OCI-LY7 (cell line): ENCODE measurements around the gene COMMD1. TPM values are rescaled to one million over a fixed set of nuclear protein-coding genes. Genes with fewer than 3 reads are reported as not detected.
A peak's percentile ranks its signal among the peaks of the same experiment; 100 is the strongest.

Experiments used
- BruUV-seq: library from RNA; stranded (reverse); fragments of 400-500 nt; replicated peaks from 2 replicates; lab custom pipeline; 2021; lab: Mats Ljungman, UMichigan
- CTCF ChIA-PET: fragments of 300-600 bp; sonication (Branson Sonifier 250); formaldehyde crosslinking; loops from one replicate; lab custom pipeline; 2022; ENCODE audit warnings: antibody characterized with exemption; ENCODE audit not compliant: unreplicated experiment; lab: Charles Lee
- POLR2A ChIA-PET: fragments of 300-600 bp; sonication (Branson Sonifier 250); formaldehyde crosslinking; loops from one replicate; lab custom pipeline; 2022; ENCODE audit warnings: antibody characterized with exemption; lab: Charles Lee
- DNase-seq: peaks from one replicate; pipeline ENCODE4 v3.0.0-alpha.2; 2015; ENCODE audit warnings: low spot score
- H2AFZ ChIP-seq: fragments of 200-600 bp; sonication (generic), shearing (Covaris generic); 2 replicates; pipeline ENCODE4 v1.6.1; 2014; ENCODE audit warnings: mild to moderate bottlenecking, antibody characterized with exemption, low read length, moderate library complexity
- H3K27ac ChIP-seq: fragments of 200-600 bp; sonication (generic); 2 replicates; pipeline ENCODE4 v1.5.1; 2014; ENCODE audit warnings: mixed run types, low read depth, mild to moderate bottlenecking, moderate library complexity, low read length, inconsistent platforms; ENCODE audit not compliant: poor library complexity, severe bottlenecking
- H3K36me3 ChIP-seq: fragments of 200-600 bp; sonication (generic); 2 replicates; pipeline ENCODE4 v1.6.1; 2014; ENCODE audit warnings: mild to moderate bottlenecking, antibody characterized with exemption, low read length, moderate library complexity, mixed read lengths; ENCODE audit not compliant: insufficient read depth
- H3K4me1 ChIP-seq: fragments of 200-600 bp; sonication (generic); 2 replicates; pipeline ENCODE4 v1.5.1; 2014; ENCODE audit warnings: mild to moderate bottlenecking, low read length; ENCODE audit not compliant: insufficient read depth, poor library complexity, severe bottlenecking
- H3K4me2 ChIP-seq: fragments of 200-600 bp; sonication (generic); 2 replicates; pipeline ENCODE4 v1.6.1; 2014; ENCODE audit warnings: mild to moderate bottlenecking, low read length
- H3K4me3 ChIP-seq: fragments of 200-600 bp; sonication (generic); 2 replicates; pipeline ENCODE4 v1.5.1; 2014; ENCODE audit warnings: mild to moderate bottlenecking, low read depth, low read length; ENCODE audit not compliant: poor library complexity, severe bottlenecking
- H3K79me2 ChIP-seq: fragments of 200-600 bp; sonication (generic); 2 replicates; pipeline ENCODE4 v1.6.1; 2016; ENCODE audit warnings: low read depth, mild to moderate bottlenecking, low read length, moderate library complexity, mixed read lengths; ENCODE audit not compliant: insufficient read depth
- H3K9me2 ChIP-seq: fragments of 200-600 bp; sonication (generic); 2 replicates; pipeline ENCODE4 v1.6.1; 2016; ENCODE audit warnings: mild to moderate bottlenecking, low read length, mixed read lengths; ENCODE audit not compliant: insufficient read depth
- H3K9me3 ChIP-seq: fragments of 200-600 bp; sonication (generic); 2 replicates; pipeline ENCODE4 v1.6.1; 2014; ENCODE audit warnings: mild to moderate bottlenecking, mixed run types, low read length, mixed read lengths
- H4K20me1 ChIP-seq: fragments of 200-600 bp; sonication (generic); 2 replicates; pipeline ENCODE4 v1.6.1; 2014; ENCODE audit warnings: mild to moderate bottlenecking, antibody characterized with exemption, low read length, moderate library complexity, mixed read lengths; ENCODE audit not compliant: insufficient read depth
- CTCF ChIP-seq: fragments of 200-600 bp; sonication (generic); conservative IDR thresholded peaks from 2 replicates; pipeline ENCODE4 v1.5.1; 2014; ENCODE audit warnings: mild to moderate bottlenecking, antibody characterized with exemption, low read length, moderate library complexity, mixed read lengths
- EZH2phosphoT487 ChIP-seq: fragments of 200-600 bp; sonication (generic); IDR thresholded peaks from 2 replicates; pipeline ENCODE4 v1.6.1; 2018; ENCODE audit warnings: low read depth, borderline replicate concordance, mild to moderate bottlenecking, mixed run types, antibody characterized with exemption, low read length, moderate library complexity, mixed read lengths
- intact Hi-C: fragments of 100-400 bp; cut with micrococcal nuclease; formaldehyde crosslinking; loops from one replicate; pipeline ENCODE4 v1.10.0; 2022; ENCODE audit not compliant: unreplicated experiment
- total RNA-seq, 2 experiments: library from RNA; depleted of rRNA in 1 of 2; stranded (reverse); fragments of >200 nt in 1 of 2; shearing (Covaris generic) in 1 of 2; gene quantifications; 2 replicates each; pipeline ENCODE4 v1.2.3, GENCODE V29; 2014 to 2022

Gene COMMD1
- total RNA-seq, 2 experiments from 2014 or later = 22.0 to 22.1 TPM

GRCh38 chr2:61988462-61989366, 83.2 kb downstream of the COMMD1 start:
- Histone ChIP-seq H3K27ac (no peak overlapping the region), H4K20me1 (no peaks in the 10 kb centered on the region), H3K4me1 (peaks cover 22% of the 10 kb centered on the region), H3K36me3 (no peaks in the 10 kb centered on the region), H2AFZ (no peak overlapping the region), H3K4me2 (no peak overlapping the region), H3K79me2 (no peaks in the 10 kb centered on the region), H3K9me2 (no peaks in the 10 kb centered on the region), H3K9me3 (no peaks in the 10 kb centered on the region), H3K4me3 (no peak overlapping the region)
- ChIA-PET POLR2A (interaction anchor here (0.7 to 0.9 kb wide), 2 partner anchors 21 to 23 kb away, joined by 3 read pairs; no protein-coding TSS in a partner anchor), CTCF (no interaction called here)
- intact Hi-C loops = no loop called here
- no TSS peak for BruUV-seq
- no peak for DNase-seq
- TF ChIP-seq CTCF (no peak), EZH2phosphoT487 (no peak)

GRCh38 chr2:61993422-61994024, 88.0 kb downstream of the COMMD1 start:
- TF ChIP-seq EZH2phosphoT487 (no peak), CTCF (peak; percentile 99)
- Histone ChIP-seq H3K4me2 (no peak overlapping the region), H3K9me2 (no peaks in the 10 kb centered on the region), H3K4me1 (peaks cover 49% of the 10 kb centered on the region), H3K9me3 (no peaks in the 10 kb centered on the region), H4K20me1 (no peaks in the 10 kb centered on the region), H3K79me2 (no peaks in the 10 kb centered on the region), H3K36me3 (no peaks in the 10 kb centered on the region), H3K4me3 (no peak overlapping the region), H2AFZ (no peak overlapping the region), H3K27ac (no peak overlapping the region)
- ChIA-PET CTCF (interaction anchor here (1.3 kb wide), 1 partner anchor 418 kb away, joined by 3 read pairs; no protein-coding TSS in a partner anchor), POLR2A (interaction anchor here (0.5 to 0.6 kb wide), 2 partner anchors 1018 to 1254 kb away, joined by 3 to 4 read pairs; no protein-coding TSS in a partner anchor)
- DNase-seq = peak; percentile 80
- BruUV-seq = no TSS peak
- intact Hi-C loops = loop anchor here (1.0 to 5.0 kb wide), 4 partner anchors 76 to 419 kb away; no protein-coding TSS in a partner anchor
